K562 (cell line): ENCODE measurements around the gene TPD52L1. TPM values are rescaled to one million over a fixed set of nuclear protein-coding genes. Genes with fewer than 3 reads are reported as not detected.

ENCODE experiments used
- CBX5 ChIP-seq: IDR thresholded peaks from 2 replicates; pipeline ENCODE4 v1.6.1; 2014; ENCODE audit warnings: low read depth, borderline replicate concordance
- DMBX1 ChIP-seq: fragments of 250-450 bp; sonication (Bioruptor Pico); IDR thresholded peaks from 2 replicates; pipeline ENCODE4 v1.8.0; 2022; ENCODE audit warnings: inconsistent platforms, mild to moderate bottlenecking, moderate library complexity, borderline replicate concordance
- ELF2 ChIP-seq: fragments of 250-450 bp; sonication (Bioruptor Pico); IDR thresholded peaks from 2 replicates; pipeline ENCODE4 v1.5.0; 2021; ENCODE audit warnings: mild to moderate bottlenecking
- FOXJ2 ChIP-seq: fragments of 200-800 bp; sonication (Bioruptor generic); IDR thresholded peaks from 2 replicates; pipeline ENCODE4 v1.6.1; 2016; ENCODE audit warnings: missing genetic modification characterization, missing compliant biosample characterization
- FOXK2 ChIP-seq, 2 experiments: fragments of 450-650 bp; IDR thresholded peaks in 1 of 2; conservative IDR thresholded peaks in 1 of 2; 2 replicates each; pipeline ENCODE4 v1.6.1; 2016; ENCODE audit warnings: low read depth in 2 of 2, mild to moderate bottlenecking in 1 of 2
- FOXM1 ChIP-seq, 2 experiments: fragments of 450-650 bp in 1 of 2; sonication (generic) in 1 of 2; formaldehyde crosslinking in 1 of 2; IDR thresholded peaks; 2 replicates each; pipeline versions ENCODE4 v1.6.1 to v1.9.0; 2017 to 2022; ENCODE audit warnings: low read depth in 2 of 2, mild to moderate bottlenecking in 2 of 2, missing genetic modification reagents in 1 of 2, moderate library complexity in 1 of 2
- POU5F1 ChIP-seq: fragments of 150-350 bp; IDR thresholded peaks from 2 replicates; pipeline ENCODE4 v1.6.1; 2014; ENCODE audit warnings: borderline replicate concordance, low read length, low read depth, mild to moderate bottlenecking; ENCODE audit not compliant: partially characterized antibody
- RBM39 ChIP-seq: fragments of 200-400 bp; formaldehyde crosslinking; optimal IDR thresholded peaks from 2 replicates; pipeline ENCODE3; 2018; ENCODE audit warnings: low read depth, low read length
- SETDB1 ChIP-seq: IDR thresholded peaks from one replicate; pipeline ENCODE4 v1.6.1; 2012; ENCODE audit warnings: low read length, control low read depth, inconsistent platforms
- SMARCC2 ChIP-seq: fragments of 450-650 bp; IDR thresholded peaks from 2 replicates; pipeline ENCODE4 v1.6.1; 2017; ENCODE audit warnings: antibody characterized with exemption, moderate library complexity, mild to moderate bottlenecking, low read depth
- ZKSCAN3 ChIP-seq: fragments of 250-450 bp; sonication (Bioruptor Pico); IDR thresholded peaks from 2 replicates; pipeline ENCODE4 v1.4.0; 2020
- ZNF263 ChIP-seq: sonication (generic); formaldehyde crosslinking; IDR thresholded peaks from 2 replicates; pipeline ENCODE4 v1.8.0; 2022; ENCODE audit warnings: mild to moderate bottlenecking, missing genetic modification reagents, borderline replicate concordance
- ZNF551 ChIP-seq: fragments of 250-450 bp; sonication (Bioruptor Pico); IDR thresholded peaks from 2 replicates; pipeline ENCODE4 v1.5.0; 2021; ENCODE audit warnings: mild to moderate bottlenecking, moderate library complexity
- polyA plus RNA-seq, 8 experiments: library from polyadenylated mRNA; depleted of rRNA in 4 of 8; stranded (reverse) in 5 of 8; unstranded in 3 of 8; fragments of >200 nt; fragmentation: Nextera tagmentation in 2 of 8; fragmentation: Illumina TruSeq in 1 of 8; extraction: Ambion mirVana in 2 of 8; extraction: Trizol in 1 of 8; gene quantifications; 2 replicates each; pipeline versions ENCODE4 v1.2.1 to v1.2.3, GENCODE V29; 2011 to 2014; ENCODE audit warnings: inconsistent platforms in 1 of 8, missing spikeins in 1 of 8
- total RNA-seq, 7 experiments: library from RNA; depleted of rRNA in 6 of 7; stranded (reverse); fragments of >200 nt in 6 of 7; fragmentation: Illumina TruSeq in 2 of 7; extraction: Trizol in 2 of 7; gene quantifications; 2 replicates each; pipeline versions ENCODE4 v1.2.1 to v1.2.3, GENCODE V29; 2011 to 2021; ENCODE audit warnings: low replicate concordance in 1 of 7
- TF ChIP-seq, protein P1 (sequence below): fragments of 450-650 bp; IDR thresholded peaks from 2 replicates; pipeline ENCODE4 v1.7.0; 2016; ENCODE audit warnings: borderline replicate concordance
- TF ChIP-seq, protein P2 (sequence below): fragments of 450-650 bp; formaldehyde crosslinking; conservative IDR thresholded peaks from 2 replicates; pipeline ENCODE4 v1.4.0; 2022; ENCODE audit warnings: mild to moderate bottlenecking, missing genetic modification characterization
- TF ChIP-seq, protein P3 (sequence below): IDR thresholded peaks from 2 replicates; pipeline ENCODE4 v1.6.1; 2012; ENCODE audit warnings: low read depth, low read length, improper control_type of control experiment, borderline replicate concordance
- TF ChIP-seq, protein P4 (sequence below): sonication (generic); formaldehyde crosslinking; IDR thresholded peaks from 2 replicates; pipeline ENCODE4 v1.8.1; 2022; ENCODE audit warnings: missing genetic modification reagents

TPD52L1 gene
- total and polyA plus RNA-seq, 9 of the 15 experiments (the other 6 are each of a cell fraction or from before 2014, with no cell fraction given), result 12.9 to 149 (median 75.7) TPM

DNA sequence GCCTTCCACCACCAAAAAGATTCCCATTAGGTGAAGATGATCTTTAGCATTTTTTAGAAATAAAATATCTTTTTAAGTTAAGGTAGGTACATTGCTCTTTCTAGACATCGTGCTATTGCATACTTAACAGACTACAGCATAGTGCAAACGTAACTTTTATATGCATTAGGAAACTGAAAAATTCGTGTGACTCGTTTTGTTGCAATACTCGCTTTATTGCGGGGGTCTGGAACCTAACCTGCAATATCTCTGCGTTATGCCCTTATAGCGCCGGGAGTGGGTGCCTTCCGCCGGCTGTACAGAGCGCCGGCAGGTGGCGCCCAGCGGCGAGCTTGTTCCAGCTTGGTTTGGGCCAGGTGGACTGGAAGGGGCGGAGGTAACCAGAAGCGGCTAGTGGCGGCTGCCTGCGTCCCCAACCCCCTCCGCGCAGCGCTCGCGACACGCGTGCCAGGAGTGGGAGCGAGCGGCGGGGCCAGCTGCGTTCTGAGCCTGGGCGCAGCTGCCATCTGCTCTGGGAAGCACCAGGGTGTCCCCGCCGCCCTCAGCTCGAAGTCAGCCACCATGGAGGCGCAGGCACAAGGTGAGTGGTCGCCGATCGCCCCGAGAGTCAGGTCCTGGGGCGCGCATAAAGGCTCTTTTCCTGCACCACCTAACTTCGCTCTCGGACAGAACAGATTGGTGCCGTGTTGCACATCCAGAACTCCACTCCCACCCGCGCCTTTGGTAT is at the start of gene TPD52L1 (continued):
- TF ChIP-seq ZNF263 (CRISPR knock-in tag) (peak; percentile 25; the same call in 1 of the 2 replicates), FOXJ2 (tag) (no peak), SETDB1 (no peak), POU5F1 (no peak), ZNF551 (CRISPR knock-in tag) (no peak), FOXK2 (conservative IDR thresholded peaks at IDR 0.05 in 1 of 2, IDR thresholded peaks at IDR 0.05 in 1 of 2; ENCODE audit: low read depth in 2 of 2) (no peak), CBX5 (no peak), DMBX1 (peak; percentile 49; the same call in 1 of the 2 replicates), SMARCC2 (peak; percentile 17; the same call in 1 of the 2 replicates), FOXM1 (IDR thresholded peaks at IDR 0.05; ENCODE audit: low read depth) (no peak), FOXM1 (CRISPR knock-in tag; IDR thresholded peaks at IDR 0.05; ENCODE audit: low read depth) (peak; percentile 78; the same call in 1 of the 2 replicates), RBM39 (no peak), ZKSCAN3 (no peak), ELF2 (CRISPR knock-in tag) (no peak)
- TF ChIP-seq, protein P1, sequence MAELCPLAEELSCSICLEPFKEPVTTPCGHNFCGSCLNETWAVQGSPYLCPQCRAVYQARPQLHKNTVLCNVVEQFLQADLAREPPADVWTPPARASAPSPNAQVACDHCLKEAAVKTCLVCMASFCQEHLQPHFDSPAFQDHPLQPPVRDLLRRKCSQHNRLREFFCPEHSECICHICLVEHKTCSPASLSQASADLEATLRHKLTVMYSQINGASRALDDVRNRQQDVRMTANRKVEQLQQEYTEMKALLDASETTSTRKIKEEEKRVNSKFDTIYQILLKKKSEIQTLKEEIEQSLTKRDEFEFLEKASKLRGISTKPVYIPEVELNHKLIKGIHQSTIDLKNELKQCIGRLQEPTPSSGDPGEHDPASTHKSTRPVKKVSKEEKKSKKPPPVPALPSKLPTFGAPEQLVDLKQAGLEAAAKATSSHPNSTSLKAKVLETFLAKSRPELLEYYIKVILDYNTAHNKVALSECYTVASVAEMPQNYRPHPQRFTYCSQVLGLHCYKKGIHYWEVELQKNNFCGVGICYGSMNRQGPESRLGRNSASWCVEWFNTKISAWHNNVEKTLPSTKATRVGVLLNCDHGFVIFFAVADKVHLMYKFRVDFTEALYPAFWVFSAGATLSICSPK, result no peak
- TF ChIP-seq, protein P2, sequence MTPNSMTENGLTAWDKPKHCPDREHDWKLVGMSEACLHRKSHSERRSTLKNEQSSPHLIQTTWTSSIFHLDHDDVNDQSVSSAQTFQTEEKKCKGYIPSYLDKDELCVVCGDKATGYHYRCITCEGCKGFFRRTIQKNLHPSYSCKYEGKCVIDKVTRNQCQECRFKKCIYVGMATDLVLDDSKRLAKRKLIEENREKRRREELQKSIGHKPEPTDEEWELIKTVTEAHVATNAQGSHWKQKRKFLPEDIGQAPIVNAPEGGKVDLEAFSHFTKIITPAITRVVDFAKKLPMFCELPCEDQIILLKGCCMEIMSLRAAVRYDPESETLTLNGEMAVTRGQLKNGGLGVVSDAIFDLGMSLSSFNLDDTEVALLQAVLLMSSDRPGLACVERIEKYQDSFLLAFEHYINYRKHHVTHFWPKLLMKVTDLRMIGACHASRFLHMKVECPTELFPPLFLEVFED (CRISPR knock-in tag), result no peak
- TF ChIP-seq, protein P3, sequence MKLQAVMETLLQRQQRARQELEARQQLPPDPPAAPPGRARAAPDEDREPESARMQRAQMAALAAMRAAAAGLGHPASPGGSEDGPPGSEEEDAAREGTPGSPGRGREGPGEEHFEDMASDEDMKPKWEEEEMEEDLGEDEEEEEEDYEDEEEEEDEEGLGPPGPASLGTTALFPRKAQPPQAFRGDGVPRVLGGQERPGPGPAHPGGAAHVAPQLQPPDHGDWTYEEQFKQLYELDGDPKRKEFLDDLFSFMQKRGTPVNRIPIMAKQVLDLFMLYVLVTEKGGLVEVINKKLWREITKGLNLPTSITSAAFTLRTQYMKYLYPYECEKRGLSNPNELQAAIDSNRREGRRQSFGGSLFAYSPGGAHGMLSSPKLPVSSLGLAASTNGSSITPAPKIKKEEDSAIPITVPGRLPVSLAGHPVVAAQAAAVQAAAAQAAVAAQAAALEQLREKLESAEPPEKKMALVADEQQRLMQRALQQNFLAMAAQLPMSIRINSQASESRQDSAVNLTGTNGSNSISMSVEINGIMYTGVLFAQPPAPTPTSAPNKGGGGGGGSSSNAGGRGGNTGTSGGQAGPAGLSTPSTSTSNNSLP, result no peak
- TF ChIP-seq, protein P4, sequence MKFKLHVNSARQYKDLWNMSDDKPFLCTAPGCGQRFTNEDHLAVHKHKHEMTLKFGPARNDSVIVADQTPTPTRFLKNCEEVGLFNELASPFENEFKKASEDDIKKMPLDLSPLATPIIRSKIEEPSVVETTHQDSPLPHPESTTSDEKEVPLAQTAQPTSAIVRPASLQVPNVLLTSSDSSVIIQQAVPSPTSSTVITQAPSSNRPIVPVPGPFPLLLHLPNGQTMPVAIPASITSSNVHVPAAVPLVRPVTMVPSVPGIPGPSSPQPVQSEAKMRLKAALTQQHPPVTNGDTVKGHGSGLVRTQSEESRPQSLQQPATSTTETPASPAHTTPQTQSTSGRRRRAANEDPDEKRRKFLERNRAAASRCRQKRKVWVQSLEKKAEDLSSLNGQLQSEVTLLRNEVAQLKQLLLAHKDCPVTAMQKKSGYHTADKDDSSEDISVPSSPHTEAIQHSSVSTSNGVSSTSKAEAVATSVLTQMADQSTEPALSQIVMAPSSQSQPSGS (CRISPR knock-in tag), result no peak
